ENCODE data around the gene GJC1. TPM values are rescaled to one million over a fixed set of nuclear protein-coding genes. Genes with fewer than 3 reads are reported as not detected.

Gene GJC1
- total and polyA plus RNA-seq, 2 of the 8 experiments (the other 6 are each of a cell fraction or from before 2014, with no cell fraction given), result 29.1 to 154 TPM

GRCh38 chr17:44796731-44797130 is 33.4 kb downstream of the GJC1 start:
- no peak overlapping the region for H3K27ac ChIP-seq (ENCODE audit: low read depth, low read length)
- POLR2A ChIA-PET (ENCODE audit: partially characterized antibody), result interaction anchor here (0.5 to 4.0 kb wide), 13 partner anchors 8 to 295 kb away, joined by 3 to 17 read pairs (median 4); no protein-coding TSS in a partner anchor
- TF ChIP-seq MAFK (IDR thresholded peaks at IDR 0.05; ENCODE audit: low read depth, low read length), result no peak
- peak; percentile 23; the same call in 1 of the 2 replicates for TF ChIP-seq POLR2AphosphoS5 (IDR thresholded peaks at IDR 0.05; ENCODE audit: low read depth, low read length)

More at GRCh38 chr17:44796731-44797130, 33.4 kb downstream of the GJC1 start:
- H3K79me1 ChIP-seq (ENCODE audit: low read depth, low read length), result no peaks in the 10 kb centered on the region
- H2AK5ac ChIP-seq (ENCODE audit: low read depth, low read length), result no peak overlapping the region
- H3K27me3 ChIP-seq (replicated peaks in 1 of 4; ENCODE audit: control insufficient read depth in 3 of 4, extremely low read depth in 1 of 4, insufficient read depth in 3 of 4, low read length in 3 of 4), result no peaks in the 10 kb centered on the region
- peaks cover 0 to 3% (median 1%) of the 10 kb centered on the region in 4 experiments; a peak in 2 of 7 replicates for H3K4me1 ChIP-seq (replicated peaks in 1 of 4; ENCODE audit: control insufficient read depth in 3 of 4, insufficient read depth in 4 of 4, low read length in 3 of 4)
- no peaks in the 10 kb centered on the region for H3K79me2 ChIP-seq (ENCODE audit: control insufficient read depth in 1 of 2, insufficient read depth in 2 of 2, low read length in 2 of 2)
- WGBS, 2 experiments (ENCODE audit: extremely low coverage in 1 of 2, insufficient coverage in 1 of 2, insufficient read length in 1 of 2, insufficient replicate concordance in 2 of 2, low coverage in 1 of 2, low lambda C conversion rate in 2 of 2, missing lambda C conversion rate in 1 of 2), result 96% methylated on average over 9 of the region's 9 CpGs; no CpG with 5 or more reads in 1 of the 2 experiments
- H2AFZ ChIP-seq (ENCODE audit: low read length), result no peak overlapping the region
- H4K8ac ChIP-seq (ENCODE audit: extremely low read depth, insufficient read depth, low read length), result no peak overlapping the region
- H2BK20ac ChIP-seq (ENCODE audit: low read length), result no peak overlapping the region
- H3K4me3 ChIP-seq (ENCODE audit: extremely low read depth in 1 of 4, insufficient read depth in 2 of 4, low read depth in 3 of 4, low read length in 4 of 4), result no peak overlapping the region
- H3K9ac ChIP-seq (replicated peaks in 1 of 4; ENCODE audit: extremely low read depth in 1 of 4, low read depth in 3 of 4, low read length in 3 of 4), result no peak overlapping the region
- no peak overlapping the region for H2BK15ac ChIP-seq (ENCODE audit: low read length)
- no peak overlapping the region for H4K5ac ChIP-seq (ENCODE audit: insufficient read length, low read depth, low read length)
- peaks cover 0 to 10% (median 6%) of the 10 kb centered on the region in 4 experiments; a peak in 6 of 8 replicates for H3K36me3 ChIP-seq (ENCODE audit: control insufficient read depth in 2 of 4, insufficient read depth in 4 of 4, low read length in 3 of 4)
- H3K4ac ChIP-seq (replicated peaks; ENCODE audit: insufficient read length, low read depth, low read length), result no peak overlapping the region
- CTCF ChIA-PET (ENCODE audit: partially characterized antibody), result interaction anchor here (0.6 to 3.7 kb wide), 9 partner anchors 17 to 81 kb away, joined by 3 to 22 read pairs (median 4); no protein-coding TSS in a partner anchor
- no peaks in the 10 kb centered on the region for H3K9me3 ChIP-seq (ENCODE audit: insufficient read depth in 2 of 2, low read depth in 1 of 2, low read length in 1 of 2)
- FAIRE-seq (no peak), DNase-seq (ENCODE audit: low read depth in 1 of 2, low spot score in 2 of 2) (no peak)
- no peak overlapping the region for H3K23ac ChIP-seq (ENCODE audit: insufficient read length)
- H4K91ac ChIP-seq (replicated peaks; ENCODE audit: insufficient read length, low read length), result no peak overlapping the region
- no peak overlapping the region for H2BK120ac ChIP-seq (replicated peaks; ENCODE audit: low read depth, low read length)
- no peak overlapping the region for H2BK12ac ChIP-seq (ENCODE audit: low read depth, low read length)
- H2BK5ac ChIP-seq (ENCODE audit: low read depth, low read length), result no peak overlapping the region
- H3K23me2 ChIP-seq (ENCODE audit: low read depth, low read length), result no peaks in the 10 kb centered on the region
- H3K4me2 ChIP-seq (ENCODE audit: insufficient read depth in 1 of 2, low read depth in 2 of 2, low read length in 2 of 2), result no peak overlapping the region
- no peak overlapping the region for H3K18ac ChIP-seq (ENCODE audit: extremely low read depth, low read length)
- no peak overlapping the region for H3K14ac ChIP-seq (ENCODE audit: insufficient read length)
- H3K56ac ChIP-seq (replicated peaks; ENCODE audit: insufficient read length, low read depth, low read length), result no peak overlapping the region
- H4K20me1 ChIP-seq (replicated peaks in 1 of 2; ENCODE audit: control insufficient read depth in 1 of 2, insufficient read depth in 2 of 2, low read length in 2 of 2), result peaks cover 0 to 6% of the 10 kb centered on the region in 2 experiments

Measured in H1 (cell line).